GM19043 (cell line): ENCODE measurements around the gene SMIM14.
"Not testable (repeated sequence)": the region's sequence is repeated elsewhere in the genome, so short reads cannot be mapped to it uniquely, and the experiment has no call there.

Experiments used
- ATAC-seq: cut with Tn5 transposase; IDR thresholded peaks from one replicate; pipeline ENCODE4 v1.9.1; 2021; ENCODE audit warnings: low read depth; ENCODE audit not compliant: unreplicated experiment

Gene SMIM14

GRCh38 chr4:39648827-39649558 lies 10.3 kb upstream of the SMIM14 start:
- ATAC-seq: no peak

- no peak for ATAC-seq
Observed at GRCh38 chr4:39648213-39648612, 9.5 kb upstream of the SMIM14 start.

GRCh38 chr4:39642885-39643552 lies 4.4 kb upstream of the SMIM14 start:
- ATAC-seq: no peak

- ATAC-seq: no peak
Observed at GRCh38 chr4:39641451-39641850, 2.8 kb upstream of the SMIM14 start.

- peak; percentile 3 for ATAC-seq
Observed at GRCh38 chr4:39637586-39638353, 895 bp downstream of the SMIM14 start.

GRCh38 chr4:39637221-39637585 lies 1.5 kb downstream of the SMIM14 start:
- ATAC-seq: no peak

- no peak for ATAC-seq
Observed at GRCh38 chr4:39636531-39637184, 2.0 kb downstream of the SMIM14 start.

GRCh38 chr4:39635023-39635422 lies 3.6 kb downstream of the SMIM14 start:
- ATAC-seq: no peak

GRCh38 chr4:39631700-39632079 lies 7.0 kb downstream of the SMIM14 start:
- ATAC-seq: peak; percentile 59

- no peak for ATAC-seq
Observed at GRCh38 chr4:39627413-39627812, 11.3 kb downstream of the SMIM14 start.

- ATAC-seq: no peak
Observed at GRCh38 chr4:39626913-39627312, 11.8 kb downstream of the SMIM14 start.

- peak; percentile 56 for ATAC-seq
Observed at GRCh38 chr4:39626261-39626660, 12.4 kb downstream of the SMIM14 start.

- no peak for ATAC-seq
Observed at GRCh38 chr4:39621582-39621981, 17.1 kb downstream of the SMIM14 start.

- ATAC-seq: no peak
Observed at GRCh38 chr4:39620551-39621313, 17.9 kb downstream of the SMIM14 start.

GRCh38 chr4:39617534-39617933 lies 21.1 kb downstream of the SMIM14 start:
- no peak for ATAC-seq

GRCh38 chr4:39616651-39617050 lies 22.0 kb downstream of the SMIM14 start:
- no peak for ATAC-seq

GRCh38 chr4:39616112-39616511 lies 22.6 kb downstream of the SMIM14 start:
- ATAC-seq: not testable (repeated sequence)

- no peak for ATAC-seq
Observed at GRCh38 chr4:39614487-39615162, 24.0 kb downstream of the SMIM14 start.

GRCh38 chr4:39613093-39613656 lies 25.5 kb downstream of the SMIM14 start:
- peak; percentile 37 for ATAC-seq
